ENCODE data around the gene CDC42BPB.

The CDC42BPB gene

GRCh38 chr14:103030741-103031565, 26.4 kb downstream of the CDC42BPB start:
- no CpG with 5 or more reads among the region's 13 CpGs for WGBS (ENCODE audit: extremely low coverage, insufficient coverage, low lambda C conversion rate)
- no peak overlapping the region for H3K23ac ChIP-seq (ENCODE audit: low read length)

GRCh38 chr14:103029936-103030335, 27.4 kb downstream of the CDC42BPB start:
- no peak overlapping the region for H2BK15ac ChIP-seq (replicated peaks; ENCODE audit: low read depth)
- no peak overlapping the region for H2BK5ac ChIP-seq (ENCODE audit: low read length)
- H2AK5ac ChIP-seq (ENCODE audit: low read length): no peak overlapping the region
- H4K5ac ChIP-seq (ENCODE audit: low read length): no peak overlapping the region
- H3K79me2 ChIP-seq (ENCODE audit: control insufficient read depth, insufficient read depth, low read length): peaks cover 36% of the 10 kb centered on the region
- H3K4me1 ChIP-seq (ENCODE audit: control insufficient read depth, low read depth, low read length): no peaks in the 10 kb centered on the region
- no peak overlapping the region for H3K23ac ChIP-seq (ENCODE audit: low read length)
- H3K56ac ChIP-seq (ENCODE audit: low read length): no peak overlapping the region
- H3K27ac ChIP-seq (ENCODE audit: low read depth, low read length): no peak overlapping the region
- H3K36me3 ChIP-seq (ENCODE audit: control insufficient read depth, insufficient read depth, low read length): no peaks in the 10 kb centered on the region
- no peak overlapping the region for H3K4me2 ChIP-seq (ENCODE audit: low read length)
- H3K27me3 ChIP-seq (ENCODE audit: insufficient read depth, low read length, poor library complexity): no peaks in the 10 kb centered on the region
- H3K9ac ChIP-seq (ENCODE audit: low read length): no peak overlapping the region
- no peak overlapping the region for H4K8ac ChIP-seq (ENCODE audit: low read depth, low read length)
- no peak overlapping the region for H2BK120ac ChIP-seq (ENCODE audit: low read depth, low read length)
- peaks cover 21% of the 10 kb centered on the region for H3K79me1 ChIP-seq (ENCODE audit: low read length)
- no peak overlapping the region for H3K4ac ChIP-seq (ENCODE audit: low read depth, low read length)
- no peak overlapping the region for H3K4me3 ChIP-seq (ENCODE audit: low read length)
- no CpG with 5 or more reads among the region's 9 CpGs for WGBS (ENCODE audit: extremely low coverage, insufficient coverage, low lambda C conversion rate)
- H3K18ac ChIP-seq (ENCODE audit: low read length): no peak overlapping the region
- no peak for DNase-seq

More at GRCh38 chr14:103030741-103031565, 26.4 kb downstream of the CDC42BPB start:
- H3K18ac ChIP-seq (ENCODE audit: low read length): no peak overlapping the region
- no peak overlapping the region for H2BK5ac ChIP-seq (ENCODE audit: low read length)
- no peak overlapping the region for H3K9ac ChIP-seq (ENCODE audit: low read length)
- no peak overlapping the region for H3K4me3 ChIP-seq (ENCODE audit: low read length)
- H4K5ac ChIP-seq (ENCODE audit: low read length): no peak overlapping the region
- peaks cover 32% of the 10 kb centered on the region for H3K79me2 ChIP-seq (ENCODE audit: control insufficient read depth, insufficient read depth, low read length)
- H3K36me3 ChIP-seq (ENCODE audit: control insufficient read depth, insufficient read depth, low read length): no peaks in the 10 kb centered on the region
- no peak overlapping the region for H3K56ac ChIP-seq (ENCODE audit: low read length)
- no peaks in the 10 kb centered on the region for H3K4me1 ChIP-seq (ENCODE audit: control insufficient read depth, low read depth, low read length)
- no peak overlapping the region for H2AK5ac ChIP-seq (ENCODE audit: low read length)
- H3K79me1 ChIP-seq (ENCODE audit: low read length): peaks cover 16% of the 10 kb centered on the region
- H3K27me3 ChIP-seq (ENCODE audit: insufficient read depth, low read length, poor library complexity): no peaks in the 10 kb centered on the region
- H2BK15ac ChIP-seq (replicated peaks; ENCODE audit: low read depth): no peak overlapping the region
- no peak overlapping the region for H4K8ac ChIP-seq (ENCODE audit: low read depth, low read length)
- peak; percentile 18 for DNase-seq
- no peak overlapping the region for H3K4ac ChIP-seq (ENCODE audit: low read depth, low read length)
- H3K27ac ChIP-seq (ENCODE audit: low read depth, low read length): no peak overlapping the region
- H2BK120ac ChIP-seq (ENCODE audit: low read depth, low read length): no peak overlapping the region
- H3K4me2 ChIP-seq (ENCODE audit: low read length): no peak overlapping the region

GRCh38 chr14:103028772-103029171, 28.6 kb downstream of the CDC42BPB start:
- Histone ChIP-seq H3K56ac (ENCODE audit: low read length) (no peak overlapping the region), H3K4me1 (ENCODE audit: control insufficient read depth, low read depth, low read length) (no peaks in the 10 kb centered on the region), H3K4ac (ENCODE audit: low read depth, low read length) (no peak overlapping the region), H2BK15ac (replicated peaks; ENCODE audit: low read depth) (no peak overlapping the region), H3K79me2 (ENCODE audit: control insufficient read depth, insufficient read depth, low read length) (peaks cover 37% of the 10 kb centered on the region), H3K4me2 (ENCODE audit: low read length) (no peak overlapping the region), H2AK5ac (ENCODE audit: low read length) (no peak overlapping the region), H4K8ac (ENCODE audit: low read depth, low read length) (no peak overlapping the region), H3K27me3 (ENCODE audit: insufficient read depth, low read length, poor library complexity) (no peaks in the 10 kb centered on the region), H3K27ac (ENCODE audit: low read depth, low read length) (no peak overlapping the region), H3K36me3 (ENCODE audit: control insufficient read depth, insufficient read depth, low read length) (no peaks in the 10 kb centered on the region), H3K9ac (ENCODE audit: low read length) (no peak overlapping the region), H2BK5ac (ENCODE audit: low read length) (no peak overlapping the region), H4K5ac (ENCODE audit: low read length) (no peak overlapping the region), H2BK120ac (ENCODE audit: low read depth, low read length) (no peak overlapping the region), H3K4me3 (ENCODE audit: low read length) (no peak overlapping the region), H3K18ac (ENCODE audit: low read length) (no peak overlapping the region), H3K23ac (ENCODE audit: low read length) (no peak overlapping the region), H3K79me1 (ENCODE audit: low read length) (peaks cover 21% of the 10 kb centered on the region)
- no peak for DNase-seq

- Histone ChIP-seq H3K4me2 (ENCODE audit: low read length) (no peak overlapping the region), H3K79me1 (ENCODE audit: low read length) (peaks cover 21% of the 10 kb centered on the region), H3K27ac (ENCODE audit: low read depth, low read length) (no peak overlapping the region), H2BK15ac (replicated peaks; ENCODE audit: low read depth) (no peak overlapping the region), H3K9ac (ENCODE audit: low read length) (no peak overlapping the region), H3K4me1 (ENCODE audit: control insufficient read depth, low read depth, low read length) (no peaks in the 10 kb centered on the region), H3K79me2 (ENCODE audit: control insufficient read depth, insufficient read depth, low read length) (peaks cover 36% of the 10 kb centered on the region), H4K8ac (ENCODE audit: low read depth, low read length) (no peak overlapping the region), H3K4ac (ENCODE audit: low read depth, low read length) (no peak overlapping the region), H3K56ac (ENCODE audit: low read length) (no peak overlapping the region), H3K36me3 (ENCODE audit: control insufficient read depth, insufficient read depth, low read length) (no peaks in the 10 kb centered on the region), H4K5ac (ENCODE audit: low read length) (no peak overlapping the region), H3K4me3 (ENCODE audit: low read length) (no peak overlapping the region), H3K18ac (ENCODE audit: low read length) (no peak overlapping the region), H3K23ac (ENCODE audit: low read length) (no peak overlapping the region), H2BK5ac (ENCODE audit: low read length) (no peak overlapping the region), H2BK120ac (ENCODE audit: low read depth, low read length) (no peak overlapping the region), H3K27me3 (ENCODE audit: insufficient read depth, low read length, poor library complexity) (no peaks in the 10 kb centered on the region), H2AK5ac (ENCODE audit: low read length) (no peak overlapping the region)
- DNase-seq: no peak
- no CpG with 5 or more reads among the region's 11 CpGs for WGBS (ENCODE audit: extremely low coverage, insufficient coverage, low lambda C conversion rate)
These were observed 29.1 kb downstream of the CDC42BPB start for GRCh38 chr14:103028161-103028767.

- no CpG with 5 or more reads among the region's 3 CpGs for WGBS (ENCODE audit: extremely low coverage, insufficient coverage, low lambda C conversion rate)
- H3K23ac ChIP-seq (ENCODE audit: low read length): no peak overlapping the region
- no peak for DNase-seq
- no peak overlapping the region for H3K56ac ChIP-seq (ENCODE audit: low read length)
- H3K36me3 ChIP-seq (ENCODE audit: control insufficient read depth, insufficient read depth, low read length): no peaks in the 10 kb centered on the region
- H3K27me3 ChIP-seq (ENCODE audit: insufficient read depth, low read length, poor library complexity): no peaks in the 10 kb centered on the region
- H2AK5ac ChIP-seq (ENCODE audit: low read length): no peak overlapping the region
- H3K4ac ChIP-seq (ENCODE audit: low read depth, low read length): no peak overlapping the region
- H3K9ac ChIP-seq (ENCODE audit: low read length): no peak overlapping the region
- no peaks in the 10 kb centered on the region for H3K4me1 ChIP-seq (ENCODE audit: control insufficient read depth, low read depth, low read length)
- H3K18ac ChIP-seq (ENCODE audit: low read length): no peak overlapping the region
- no peak overlapping the region for H3K27ac ChIP-seq (ENCODE audit: low read depth, low read length)
- no peak overlapping the region for H4K5ac ChIP-seq (ENCODE audit: low read length)
- peaks cover 37% of the 10 kb centered on the region for H3K79me2 ChIP-seq (ENCODE audit: control insufficient read depth, insufficient read depth, low read length)
- H2BK15ac ChIP-seq (replicated peaks; ENCODE audit: low read depth): no peak overlapping the region
- peaks cover 24% of the 10 kb centered on the region for H3K79me1 ChIP-seq (ENCODE audit: low read length)
- no peak overlapping the region for H4K8ac ChIP-seq (ENCODE audit: low read depth, low read length)
- no peak overlapping the region for H3K4me2 ChIP-seq (ENCODE audit: low read length)
- H2BK120ac ChIP-seq (ENCODE audit: low read depth, low read length): no peak overlapping the region
- H2BK5ac ChIP-seq (ENCODE audit: low read length): no peak overlapping the region
- H3K4me3 ChIP-seq (ENCODE audit: low read length): no peak overlapping the region
These were observed 29.9 kb downstream of the CDC42BPB start for GRCh38 chr14:103027451-103027850.

Data from mesendoderm (in vitro differentiated cells).